Osteoblast (primary cell): ENCODE measurements around the gene ANKS1B. TPM values are rescaled to one million over a fixed set of nuclear protein-coding genes. Genes with fewer than 3 reads are reported as not detected.

ENCODE experiments used
- DNase-seq: peaks from one replicate; pipeline ENCODE4 v3.0.0; 2011; ENCODE audit warnings: low spot score, mixed read lengths; ENCODE audit not compliant: insufficient read length; ENCODE audit errors: missing footprints
- H2AFZ ChIP-seq: 2 replicates; pipeline ENCODE4 v1.6.0; 2011; ENCODE audit warnings: mild to moderate bottlenecking, low read length
- H3K27ac ChIP-seq: 2 replicates; pipeline ENCODE4 v1.5.1; 2011; ENCODE audit warnings: mild to moderate bottlenecking, low read depth, low read length, moderate library complexity
- H3K27me3 ChIP-seq: 2 replicates; pipeline ENCODE4 v1.6.0; 2012; ENCODE audit warnings: mild to moderate bottlenecking, control low read depth, inconsistent platforms, low read length, moderate library complexity; ENCODE audit not compliant: insufficient read depth
- H3K36me3 ChIP-seq: 2 replicates; pipeline ENCODE4 v1.5.1; 2011; ENCODE audit warnings: mild to moderate bottlenecking, low read length, control low read depth, moderate library complexity; ENCODE audit not compliant: insufficient read depth
- H3K4me1 ChIP-seq: 2 replicates; pipeline ENCODE4 v1.5.1; 2011; ENCODE audit warnings: mild to moderate bottlenecking, low read length, control low read depth, moderate library complexity; ENCODE audit not compliant: insufficient read depth
- H3K4me2 ChIP-seq: 2 replicates; pipeline ENCODE4 v1.6.0; 2011; ENCODE audit warnings: mild to moderate bottlenecking, low read length; ENCODE audit not compliant: insufficient read depth
- H3K4me3 ChIP-seq: fragments of 200-600 bp; sonication (generic); 3 replicates; pipeline ENCODE4 v1.5.1; 2012; ENCODE audit warnings: mild to moderate bottlenecking, low read length, inconsistent platforms; ENCODE audit not compliant: insufficient read depth
- H3K79me2 ChIP-seq: 2 replicates; pipeline ENCODE4 v1.6.0; 2012; ENCODE audit warnings: mild to moderate bottlenecking, low read length, control low read depth, inconsistent platforms; ENCODE audit not compliant: insufficient read depth
- H3K9me3 ChIP-seq: 2 replicates; pipeline ENCODE4 v1.5.1; 2011; ENCODE audit warnings: low read depth, low read length, control low read depth
- H4K20me1 ChIP-seq: 2 replicates; pipeline ENCODE4 v1.6.0; 2012; ENCODE audit warnings: mild to moderate bottlenecking, low read length, control low read depth; ENCODE audit not compliant: insufficient read depth
- total RNA-seq: library from RNA; depleted of rRNA; stranded (reverse); fragments of >200 nt; gene quantifications from 2 replicates; pipeline ENCODE4 v1.2.3, GENCODE V29; 2012
- TF ChIP-seq, protein P1 (sequence below): IDR thresholded peaks from 2 replicates; pipeline ENCODE4 v1.5.1; 2011; ENCODE audit warnings: mild to moderate bottlenecking, low read depth, low read length, moderate library complexity; ENCODE audit errors: extremely low read depth

The ANKS1B gene
- total RNA-seq, 1 donor = 2.2 TPM

GRCh38 chr12:99505805-99506204 lies 478.9 kb downstream of the ANKS1B start:
- Histone ChIP-seq H3K9me3 (no peaks in the 10 kb centered on the region), H3K27me3 (no peaks in the 10 kb centered on the region), H3K4me2 (no peak overlapping the region), H3K79me2 (no peaks in the 10 kb centered on the region), H4K20me1 (no peaks in the 10 kb centered on the region), H3K36me3 (no peaks in the 10 kb centered on the region), H2AFZ (no peak overlapping the region), H3K4me3 (no peak overlapping the region), H3K27ac (no peak overlapping the region), H3K4me1 (no peaks in the 10 kb centered on the region)
- TF ChIP-seq, protein P1, sequence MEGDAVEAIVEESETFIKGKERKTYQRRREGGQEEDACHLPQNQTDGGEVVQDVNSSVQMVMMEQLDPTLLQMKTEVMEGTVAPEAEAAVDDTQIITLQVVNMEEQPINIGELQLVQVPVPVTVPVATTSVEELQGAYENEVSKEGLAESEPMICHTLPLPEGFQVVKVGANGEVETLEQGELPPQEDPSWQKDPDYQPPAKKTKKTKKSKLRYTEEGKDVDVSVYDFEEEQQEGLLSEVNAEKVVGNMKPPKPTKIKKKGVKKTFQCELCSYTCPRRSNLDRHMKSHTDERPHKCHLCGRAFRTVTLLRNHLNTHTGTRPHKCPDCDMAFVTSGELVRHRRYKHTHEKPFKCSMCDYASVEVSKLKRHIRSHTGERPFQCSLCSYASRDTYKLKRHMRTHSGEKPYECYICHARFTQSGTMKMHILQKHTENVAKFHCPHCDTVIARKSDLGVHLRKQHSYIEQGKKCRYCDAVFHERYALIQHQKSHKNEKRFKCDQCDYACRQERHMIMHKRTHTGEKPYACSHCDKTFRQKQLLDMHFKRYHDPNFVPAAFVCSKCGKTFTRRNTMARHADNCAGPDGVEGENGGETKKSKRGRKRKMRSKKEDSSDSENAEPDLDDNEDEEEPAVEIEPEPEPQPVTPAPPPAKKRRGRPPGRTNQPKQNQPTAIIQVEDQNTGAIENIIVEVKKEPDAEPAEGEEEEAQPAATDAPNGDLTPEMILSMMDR = no peak
- DNase-seq = no peak

DNA sequence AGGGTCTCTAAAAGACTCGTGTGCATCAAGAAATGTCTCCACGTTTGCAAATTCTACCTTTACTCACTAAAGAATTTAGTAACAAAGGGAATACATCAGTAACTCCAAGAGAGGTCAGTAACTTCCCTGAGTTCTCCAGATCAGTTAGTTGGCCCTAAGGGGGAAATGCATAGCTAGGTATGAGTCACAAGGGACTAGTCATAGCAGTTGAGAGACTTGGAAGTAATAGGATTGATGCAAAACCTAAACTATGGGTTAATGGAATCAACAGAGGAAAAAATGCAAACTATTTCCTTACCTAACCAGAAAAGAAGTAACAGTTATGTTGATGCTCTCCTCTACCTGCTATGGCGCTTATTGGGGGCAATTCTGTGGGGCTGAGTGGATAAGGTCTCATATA lies 486.0 kb downstream of the ANKS1B start:
- Histone ChIP-seq H3K4me3 (no peak overlapping the region), H3K9me3 (no peaks in the 10 kb centered on the region), H2AFZ (no peak overlapping the region), H3K4me1 (no peaks in the 10 kb centered on the region), H3K27ac (no peak overlapping the region), H3K4me2 (no peak overlapping the region), H3K36me3 (no peaks in the 10 kb centered on the region), H3K79me2 (no peaks in the 10 kb centered on the region), H4K20me1 (no peaks in the 10 kb centered on the region), H3K27me3 (no peaks in the 10 kb centered on the region)
- DNase-seq = no peak
- TF ChIP-seq, protein P1 = no peak

DNA sequence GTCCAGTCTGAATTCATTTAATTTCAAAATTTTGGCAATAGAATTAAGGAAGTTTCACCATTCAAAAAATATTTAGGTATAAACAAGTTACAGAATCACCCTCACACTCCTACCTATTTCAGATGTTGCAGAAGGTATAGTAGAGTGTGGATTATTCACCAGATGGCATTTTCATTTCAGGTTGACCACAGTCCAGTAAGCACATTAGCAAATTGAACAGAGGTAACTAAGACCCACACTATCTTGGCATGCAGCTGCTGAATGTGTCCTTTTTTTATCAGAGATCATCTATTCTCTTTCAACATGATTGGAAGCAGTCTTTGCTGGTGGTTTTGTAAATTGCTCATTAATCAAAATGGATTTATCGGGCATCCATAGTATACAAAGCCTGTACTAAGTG lies 488.9 kb downstream of the ANKS1B start:
- Histone ChIP-seq H3K9me3 (no peaks in the 10 kb centered on the region), H3K4me3 (no peak overlapping the region), H4K20me1 (no peaks in the 10 kb centered on the region), H3K79me2 (no peaks in the 10 kb centered on the region), H3K36me3 (no peaks in the 10 kb centered on the region), H2AFZ (no peak overlapping the region), H3K4me1 (no peaks in the 10 kb centered on the region), H3K27ac (no peak overlapping the region), H3K4me2 (no peak overlapping the region), H3K27me3 (no peaks in the 10 kb centered on the region)
- TF ChIP-seq, protein P1 = no peak
- DNase-seq = no peak

GRCh38 chr12:99493197-99493596 lies 491.5 kb downstream of the ANKS1B start:
- no peaks in the 10 kb centered on the region for H3K27me3 ChIP-seq
- no peak overlapping the region for H3K4me3 ChIP-seq
- H3K27ac ChIP-seq = no peak overlapping the region
- no peaks in the 10 kb centered on the region for H3K36me3 ChIP-seq
- TF ChIP-seq, protein P1 = no peak
- no peak overlapping the region for H3K4me2 ChIP-seq
- no peaks in the 10 kb centered on the region for H4K20me1 ChIP-seq
- H3K79me2 ChIP-seq = no peaks in the 10 kb centered on the region
- H2AFZ ChIP-seq = no peak overlapping the region
- no peaks in the 10 kb centered on the region for H3K4me1 ChIP-seq
- H3K9me3 ChIP-seq = no peaks in the 10 kb centered on the region
- no peak for DNase-seq
